Adrenal gland (tissue), 12 donors: ENCODE measurements around the gene TAF11L13. TPM values are rescaled to one million over a fixed set of nuclear protein-coding genes. Genes with fewer than 3 reads are reported as not detected.
"Not testable (repeated sequence)": the region's sequence is repeated elsewhere in the genome, so short reads cannot be mapped to it uniquely, and the experiment has no call there.

ENCODE experiments used
- DNase-seq, 7 donors: peaks; one replicate each; pipeline ENCODE4 v3.0.0-alpha.2; 2019 to 2020
- H3K27ac ChIP-seq, 5 donors: fragments of 200-600 bp; sonication (generic) in 4 of 5; 1 replicate in 3 of 5; 2 replicates in 2 of 5; pipeline versions ENCODE4 v1.5.1 to v1.8.0; 2016 to 2020; ENCODE audit warnings: mild to moderate bottlenecking in 1 of 5
- H3K27me3 ChIP-seq: fragments of 200-600 bp; 2 replicates; pipeline ENCODE4 v1.8.0; 2021
- H3K36me3 ChIP-seq, 2 donors: fragments of 200-600 bp; replicated peaks in 1 of 2; 1 replicate in 1 of 2; 2 replicates in 1 of 2; pipeline versions ENCODE4 v1.5.1 to v1.8.0; 2018 to 2022
- H3K4me1 ChIP-seq, 2 donors: fragments of 200-600 bp; replicated peaks in 1 of 2; 1 replicate in 1 of 2; 2 replicates in 1 of 2; pipeline versions ENCODE4 v1.5.1 to v1.8.0; 2018 to 2021
- H3K4me3 ChIP-seq, 4 donors: fragments of 200-600 bp; sonication (generic) in 3 of 4; one replicate each; pipeline ENCODE4 v1.5.1; 2016 to 2018
- H3K9me3 ChIP-seq, 3 donors: fragments of 200-600 bp; sonication (generic) in 1 of 3; replicated peaks in 1 of 3; 1 replicate in 2 of 3; 2 replicates in 1 of 3; pipeline versions ENCODE4 v1.5.1 to v1.8.0; 2016 to 2021
- CTCF ChIP-seq, 6 experiments: fragments of 450-650 bp in 4 of 6; fragments of 200-600 bp in 2 of 6; sonication (generic) in 1 of 6; IDR thresholded peaks; 1 replicate in 5 of 6; 2 replicates in 1 of 6; pipeline versions ENCODE4 v1.5.1 to v1.8.0; 2016 to 2021; ENCODE audit warnings: antibody characterized with exemption in 6 of 6, mild to moderate bottlenecking in 2 of 6, moderate library complexity in 1 of 6
- POLR2A ChIP-seq, 2 donors: fragments of 450-650 bp; IDR thresholded peaks; one replicate each; pipeline ENCODE4 v1.6.1; 2017; ENCODE audit warnings: antibody characterized with exemption in 2 of 2, mild to moderate bottlenecking in 2 of 2, moderate library complexity in 1 of 2
- WGBS, 4 donors: extraction: QIAGEN DNeasy Blood & Tissue Kit in 2 of 4; methylation state at CpG; one replicate each; pipeline versions ENCODE4 v1.1.5 to v1.1.7; 2013 to 2017; 5-methylcytosine and 5-hydroxymethylcytosine counted together
- intact Hi-C, 2 donors: fragments of 100-400 bp; cut with DNase I; formaldehyde crosslinking; loops; one replicate each; pipeline versions ENCODE4 v1.14.1 to v1.15.0; 2022 to 2023
- polyA plus RNA-seq, 3 donors: library from polyadenylated mRNA; stranded (reverse); fragments of 200-250 nt in 2 of 3; fragments of 350-450 nt in 1 of 3; fragmentation: Illumina TruSeq in 1 of 3; extraction: RNeasy Lipid Tissue Mini Kit (QIAGEN cat#74804) in 1 of 3; gene quantifications; one replicate each; pipeline ENCODE4 v1.2.3, GENCODE V29; 2013 to 2014
- total RNA-seq, 9 donors: library from RNA; depleted of rRNA in 4 of 9; stranded (reverse); fragments of >200 nt in 4 of 9; fragments of 120-200 nt in 1 of 9; fragmentation: NEBNext Ultra II Directional in 1 of 9; extraction: Animal tissue kit (Norgen Biotek cat#: 25700) in 1 of 9; gene quantifications; one replicate each; pipeline versions ENCODE4 v1.1.0 to v1.2.4, GENCODE V29; 2013 to 2023
- donor health status: healthy with polysubstance abuse.
- donor health status: Bipolar disorder and iron deficiency.
- donor health status: DM: yes; HTN: yes; CAD: no.
- donor health status: DM: no; HTN: no; CAD: no.
- donor health status: DM: no; HTN: no; CAD: no.
- donor health status: DM: yes; HTN: yes; CAD: no.

TAF11L13 gene
- total and polyA plus RNA-seq, 12 donors, result not detected

GRCh38 chr5:17634160-17634559 lies 2.3 kb downstream of the TAF11L13 start, which contains the start of gene TAF11L14:
TSS of gene TAF11L14 (plus strand) at chr5:17634460.
- WGBS, 4 donors, result 75 to 87% (median 79%) methylated on average over 2 to 5 of the region's 5 CpGs
- Histone ChIP-seq H3K4me1 (no peaks in the 10 kb centered on the region), H3K36me3 (no peaks in the 10 kb centered on the region), H3K4me3 (no peak within 1 kb of the TSS), H3K9me3 (no peaks in the 10 kb centered on the region), H3K27ac (no peak within 1 kb of the TSS), H3K27me3 (no peaks in the 10 kb centered on the region)
- intact Hi-C loops, result no loop called here
- no peak for DNase-seq
- TF ChIP-seq CTCF (IDR thresholded peaks at IDR 0.05) (no peak), POLR2A (IDR thresholded peaks at IDR 0.05) (no peak)

- WGBS, 4 donors, result 79 to 89% (median 85%) methylated on average over 10 of the region's 10 CpGs
- DNase-seq, intact Hi-C loops, H3K4me3 ChIP-seq, H3K27ac ChIP-seq, H3K4me1 ChIP-seq, H3K9me3 ChIP-seq, H3K27me3 ChIP-seq, H3K36me3 ChIP-seq: not testable (repeated sequence)
Measured at GRCh38 chr5:17649232-17649631, 17.3 kb downstream of the TAF11L13 start.

- H3K4me1 ChIP-seq, DNase-seq, H3K27ac ChIP-seq, H3K9me3 ChIP-seq, intact Hi-C loops, H3K27me3 ChIP-seq, H3K36me3 ChIP-seq, H3K4me3 ChIP-seq: not testable (repeated sequence)
- WGBS, 4 donors, result 88 to 96% (median 94%) methylated on average over 5 to 32 of the region's 32 CpGs
Measured at GRCh38 chr5:17655201-17655759, 23.4 kb downstream of the TAF11L13 start.

GRCh38 chr5:17655921-17656320 lies 24.0 kb downstream of the TAF11L13 start:
- H3K9me3 ChIP-seq, result no peaks in the 10 kb centered on the region
- 63 to 71% (median 69%) methylated on average over 6 of the region's 6 CpGs for WGBS, 4 donors
- DNase-seq, result no peak
- H3K4me1 ChIP-seq, result no peaks in the 10 kb centered on the region
- intact Hi-C loops, result no loop called here
- TF ChIP-seq CTCF (IDR thresholded peaks at IDR 0.05) (no peak), POLR2A (IDR thresholded peaks at IDR 0.05) (no peak)
- no peaks in the 10 kb centered on the region for H3K36me3 ChIP-seq
- no peak overlapping the region for H3K4me3 ChIP-seq
- H3K27me3 ChIP-seq, result no peaks in the 10 kb centered on the region
- H3K27ac ChIP-seq, result no peak overlapping the region

- H3K36me3 ChIP-seq, result no peaks in the 10 kb centered on the region
- H3K27me3 ChIP-seq, result no peaks in the 10 kb centered on the region
- H3K4me1 ChIP-seq, result no peaks in the 10 kb centered on the region
- no peak for TF ChIP-seq CTCF (IDR thresholded peaks at IDR 0.05)
- TF ChIP-seq POLR2A (IDR thresholded peaks at IDR 0.05), result no peak
- no peak for DNase-seq
- no peaks in the 10 kb centered on the region for H3K9me3 ChIP-seq
- intact Hi-C loops, result no loop called here
- 79 to 83% (median 79%) methylated on average over 6 to 8 of the region's 8 CpGs for WGBS, 4 donors
- no peak overlapping the region for H3K27ac ChIP-seq
- H3K4me3 ChIP-seq, result no peak overlapping the region
Measured at GRCh38 chr5:17663182-17663581, 31.3 kb downstream of the TAF11L13 start.
